OCI-LY1 (cell line): Measurements from ENCODE around the gene MUC3A.

Experiments
- H2AFZ ChIP-seq: fragments of 200-600 bp; sonication (generic), shearing (Covaris generic); 2 replicates; pipeline ENCODE4 v1.6.0; 2014; ENCODE audit warnings: antibody characterized with exemption, mild to moderate bottlenecking, low read length
- H3F3A ChIP-seq: fragments of 200-600 bp; sonication (generic), shearing (Covaris generic); 2 replicates; pipeline ENCODE4 v1.6.0; 2014; ENCODE audit warnings: mild to moderate bottlenecking, antibody characterized with exemption, low read length, moderate library complexity; ENCODE audit not compliant: insufficient read depth
- H3K27ac ChIP-seq: fragments of 200-600 bp; sonication (generic); 2 replicates; pipeline ENCODE4 v1.5.1; 2014; ENCODE audit warnings: low read length, mixed run types, mild to moderate bottlenecking, low read depth; ENCODE audit not compliant: poor library complexity, severe bottlenecking
- H3K27me3 ChIP-seq: fragments of 200-600 bp; sonication (generic); 2 replicates; pipeline ENCODE4 v1.6.0; 2014; ENCODE audit warnings: antibody characterized with exemption, mild to moderate bottlenecking, low read length, moderate library complexity; ENCODE audit not compliant: insufficient read depth
- H3K36me3 ChIP-seq: fragments of 200-600 bp; sonication (generic); 2 replicates; pipeline ENCODE4 v1.6.1; 2014; ENCODE audit warnings: mild to moderate bottlenecking, antibody characterized with exemption, low read length, moderate library complexity, mixed read lengths; ENCODE audit not compliant: insufficient read depth
- H3K4me1 ChIP-seq: fragments of 200-600 bp; sonication (generic); 2 replicates; pipeline ENCODE4 v1.5.1; 2014; ENCODE audit warnings: mild to moderate bottlenecking, low read length, moderate library complexity; ENCODE audit not compliant: insufficient read depth, severe bottlenecking
- H3K4me2 ChIP-seq: fragments of 200-600 bp; sonication (generic), shearing (Covaris generic); 2 replicates; pipeline ENCODE4 v1.6.1; 2014; ENCODE audit warnings: low read length
- H3K4me3 ChIP-seq: fragments of 200-600 bp; sonication (generic); 2 replicates; pipeline ENCODE4 v1.5.1; 2014; ENCODE audit warnings: low read length, low read depth, mild to moderate bottlenecking, mixed read lengths; ENCODE audit not compliant: poor library complexity, severe bottlenecking
- H3K79me2 ChIP-seq: fragments of 200-600 bp; shearing (Covaris generic); 2 replicates; pipeline ENCODE4 v1.6.1; 2016; ENCODE audit warnings: mixed run types, low read length, mixed read lengths; ENCODE audit not compliant: insufficient read depth
- H3K9ac ChIP-seq: fragments of 200-600 bp; sonication (generic), shearing (Covaris generic); 2 replicates; pipeline ENCODE4 v1.6.1; 2014; ENCODE audit warnings: mild to moderate bottlenecking, low read length, mixed read lengths
- H3K9me2 ChIP-seq: fragments of 200-600 bp; sonication (generic), shearing (Covaris generic); 2 replicates; pipeline ENCODE4 v1.6.1; 2014; ENCODE audit warnings: low read depth, mild to moderate bottlenecking, low read length, mixed read lengths
- H3K9me3 ChIP-seq: fragments of 200-600 bp; shearing (Covaris generic); 2 replicates; pipeline ENCODE4 v1.6.1; 2014; ENCODE audit warnings: low read length, mixed read lengths
- H4K20me1 ChIP-seq: fragments of 200-600 bp; sonication (generic), shearing (Covaris generic); 2 replicates; pipeline ENCODE4 v1.6.0; 2016; ENCODE audit warnings: mild to moderate bottlenecking, low read length; ENCODE audit not compliant: insufficient read depth
- CTCF ChIP-seq: fragments of 200-600 bp; sonication (generic), shearing (Covaris generic); IDR thresholded peaks from 2 replicates; pipeline ENCODE4 v1.5.1; 2017; ENCODE audit warnings: mild to moderate bottlenecking, antibody characterized with exemption, low read length, moderate library complexity, mixed read lengths
- EZH2 ChIP-seq: fragments of 200-600 bp; sonication (generic), shearing (Covaris generic); IDR thresholded peaks from 2 replicates; pipeline ENCODE4 v1.8.0; 2017; ENCODE audit warnings: borderline replicate concordance, mixed run types, mild to moderate bottlenecking, antibody characterized with exemption, low read length, moderate library complexity, mixed read lengths

Gene MUC3A

GRCh38 chr7:100949933-100950443 is 654 bp downstream of the MUC3A start:
- no peaks in the 10 kb centered on the region for H3F3A ChIP-seq
- no peak overlapping the region for H3K27ac ChIP-seq
- no peak overlapping the region for H3K9ac ChIP-seq
- TF ChIP-seq CTCF (no peak), EZH2 (no peak)
- no peaks in the 10 kb centered on the region for H3K79me2 ChIP-seq
- no peak overlapping the region for H3K4me3 ChIP-seq
- H3K27me3 ChIP-seq: 0 out of 2 replicates have a peak, but pooled peaks cover 11% of the 10 kb centered on the region
- no peaks in the 10 kb centered on the region for H4K20me1 ChIP-seq
- no peaks in the 10 kb centered on the region for H3K9me3 ChIP-seq
- H2AFZ ChIP-seq: no peak overlapping the region
- no peaks in the 10 kb centered on the region for H3K4me1 ChIP-seq
- H3K4me2 ChIP-seq: no peak overlapping the region
- H3K9me2 ChIP-seq: no peaks in the 10 kb centered on the region
- no peaks in the 10 kb centered on the region for H3K36me3 ChIP-seq

GRCh38 chr7:100951172-100951571 is 1.8 kb downstream of the MUC3A start:
- Histone ChIP-seq H3K27ac (no peak overlapping the region), H3F3A (no peaks in the 10 kb centered on the region), H3K4me1 (no peaks in the 10 kb centered on the region), H3K9me3 (no peaks in the 10 kb centered on the region), H4K20me1 (no peaks in the 10 kb centered on the region), H3K36me3 (no peaks in the 10 kb centered on the region), H3K4me2 (no peak overlapping the region), H3K4me3 (no peak overlapping the region), H3K9me2 (no peaks in the 10 kb centered on the region), H3K9ac (no peak overlapping the region), H3K27me3 (0 out of 2 replicates have a peak, but pooled peaks cover 11% of the 10 kb centered on the region), H3K79me2 (no peaks in the 10 kb centered on the region), H2AFZ (no peak overlapping the region)
- no peak for TF ChIP-seq EZH2
- TF ChIP-seq CTCF: no peak

- H3K27me3 ChIP-seq: 0 out of 2 replicates have a peak, but pooled peaks cover 11% of the 10 kb centered on the region
Observed at GRCh38 chr7:100951888-100952560, 2.7 kb downstream of the MUC3A start.

More at GRCh38 chr7:100951888-100952560, 2.7 kb downstream of the MUC3A start:
- H3F3A ChIP-seq: no peaks in the 10 kb centered on the region
- no peak overlapping the region for H2AFZ ChIP-seq
- no peaks in the 10 kb centered on the region for H4K20me1 ChIP-seq
- H3K27ac ChIP-seq: no peak overlapping the region
- H3K9me2 ChIP-seq: no peaks in the 10 kb centered on the region
- no peaks in the 10 kb centered on the region for H3K79me2 ChIP-seq
- H3K36me3 ChIP-seq: no peaks in the 10 kb centered on the region
- H3K4me2 ChIP-seq: no peak overlapping the region
- no peak for TF ChIP-seq CTCF
- no peak for TF ChIP-seq EZH2
- H3K4me1 ChIP-seq: no peaks in the 10 kb centered on the region
- no peaks in the 10 kb centered on the region for H3K9me3 ChIP-seq
- H3K4me3 ChIP-seq: no peak overlapping the region
- H3K9ac ChIP-seq: no peak overlapping the region
